GM12872 (cell line): Measurements from ENCODE around the gene POLN.

ENCODE experiments used
- TF ChIP-seq, protein P1 (sequence below): IDR thresholded peaks from 3 replicates; pipeline ENCODE4 v1.5.1; 2011; ENCODE audit warnings: low read depth, mild to moderate bottlenecking, low read length, moderate library complexity; ENCODE audit not compliant: insufficient read depth

Gene POLN

GRCh38 chr4:2104556-2105345 lies 137.2 kb downstream of the POLN start:
- TF ChIP-seq, protein P1, sequence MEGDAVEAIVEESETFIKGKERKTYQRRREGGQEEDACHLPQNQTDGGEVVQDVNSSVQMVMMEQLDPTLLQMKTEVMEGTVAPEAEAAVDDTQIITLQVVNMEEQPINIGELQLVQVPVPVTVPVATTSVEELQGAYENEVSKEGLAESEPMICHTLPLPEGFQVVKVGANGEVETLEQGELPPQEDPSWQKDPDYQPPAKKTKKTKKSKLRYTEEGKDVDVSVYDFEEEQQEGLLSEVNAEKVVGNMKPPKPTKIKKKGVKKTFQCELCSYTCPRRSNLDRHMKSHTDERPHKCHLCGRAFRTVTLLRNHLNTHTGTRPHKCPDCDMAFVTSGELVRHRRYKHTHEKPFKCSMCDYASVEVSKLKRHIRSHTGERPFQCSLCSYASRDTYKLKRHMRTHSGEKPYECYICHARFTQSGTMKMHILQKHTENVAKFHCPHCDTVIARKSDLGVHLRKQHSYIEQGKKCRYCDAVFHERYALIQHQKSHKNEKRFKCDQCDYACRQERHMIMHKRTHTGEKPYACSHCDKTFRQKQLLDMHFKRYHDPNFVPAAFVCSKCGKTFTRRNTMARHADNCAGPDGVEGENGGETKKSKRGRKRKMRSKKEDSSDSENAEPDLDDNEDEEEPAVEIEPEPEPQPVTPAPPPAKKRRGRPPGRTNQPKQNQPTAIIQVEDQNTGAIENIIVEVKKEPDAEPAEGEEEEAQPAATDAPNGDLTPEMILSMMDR, result no peak

- TF ChIP-seq, protein P1, result no peak
Measured at GRCh38 chr4:2103843-2104547, 137.9 kb downstream of the POLN start.

DNA sequence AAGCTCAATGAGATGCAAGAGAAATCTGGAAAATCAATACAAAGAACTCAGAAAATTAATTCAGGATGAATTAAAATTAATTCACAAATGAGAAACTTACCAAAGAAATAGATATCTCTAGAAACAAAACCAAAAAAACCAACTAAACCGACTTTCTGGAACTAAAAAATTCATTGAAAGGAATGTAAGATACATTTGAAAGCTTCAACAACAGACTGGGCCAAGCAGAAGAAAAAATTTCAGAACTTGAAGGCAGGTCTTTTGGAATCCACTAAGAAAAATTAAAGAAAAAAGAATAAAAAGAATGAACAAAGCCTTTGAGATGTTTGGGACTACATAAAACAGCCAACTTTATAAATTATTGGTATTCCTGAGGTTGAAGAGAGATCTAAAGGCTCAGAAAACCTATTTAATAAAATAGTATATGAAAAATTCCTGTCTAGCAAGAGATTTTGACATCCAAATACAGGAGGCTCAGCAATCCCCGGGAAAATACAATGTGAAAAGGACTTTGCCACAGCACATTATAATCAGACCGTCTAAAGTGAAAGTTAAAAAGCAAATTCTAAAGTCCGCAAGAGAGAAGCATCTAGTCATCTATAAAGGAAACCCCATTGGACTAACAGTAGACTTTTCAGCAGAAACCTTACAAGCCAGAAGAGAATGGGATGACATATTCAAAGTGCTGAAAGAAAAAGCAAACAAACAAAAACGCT lies 138.6 kb downstream of the POLN start:
- TF ChIP-seq, protein P1, result no peak

DNA sequence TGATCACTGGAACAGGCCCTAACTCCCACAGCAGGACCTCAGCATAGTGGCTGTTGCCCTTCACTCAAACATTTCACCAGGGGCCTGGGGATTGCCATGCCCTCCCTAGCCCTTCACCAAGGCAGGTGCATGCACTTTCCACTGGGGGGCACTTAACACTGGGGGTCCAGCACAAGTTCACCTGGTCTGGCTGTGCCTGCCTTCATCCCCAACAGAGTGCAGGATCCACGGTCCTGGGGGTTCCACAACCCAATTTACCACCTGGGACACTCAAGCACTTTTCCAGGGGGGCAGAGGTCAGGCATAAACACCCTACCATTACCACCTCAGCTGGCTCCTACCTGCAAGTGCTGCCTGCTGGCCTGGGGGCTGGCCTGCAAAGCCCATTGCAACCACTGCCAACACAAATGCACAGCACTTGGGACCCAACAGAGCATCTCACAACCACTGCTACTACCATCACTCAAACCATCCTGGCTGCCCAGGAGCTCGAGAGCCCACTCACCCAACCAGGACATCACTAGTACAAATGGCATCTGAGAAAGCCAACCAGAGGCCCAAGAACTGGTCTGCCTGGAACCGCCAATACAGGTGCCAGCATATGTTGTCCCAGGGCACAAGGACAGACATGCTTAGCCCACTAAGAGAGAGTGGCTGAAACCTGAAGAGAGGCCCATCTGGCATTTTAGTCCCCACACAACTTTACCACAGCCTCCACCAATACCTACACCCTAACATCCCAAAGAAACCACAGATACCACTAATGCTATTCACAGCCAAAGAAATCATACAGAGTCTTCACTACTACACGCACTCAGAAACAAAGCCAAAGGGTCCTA lies 139.7 kb downstream of the POLN start:
- TF ChIP-seq, protein P1, result no peak

- TF ChIP-seq, protein P1, result no peak
Measured at GRCh38 chr4:2101346-2102044, 140.4 kb downstream of the POLN start.

DNA sequence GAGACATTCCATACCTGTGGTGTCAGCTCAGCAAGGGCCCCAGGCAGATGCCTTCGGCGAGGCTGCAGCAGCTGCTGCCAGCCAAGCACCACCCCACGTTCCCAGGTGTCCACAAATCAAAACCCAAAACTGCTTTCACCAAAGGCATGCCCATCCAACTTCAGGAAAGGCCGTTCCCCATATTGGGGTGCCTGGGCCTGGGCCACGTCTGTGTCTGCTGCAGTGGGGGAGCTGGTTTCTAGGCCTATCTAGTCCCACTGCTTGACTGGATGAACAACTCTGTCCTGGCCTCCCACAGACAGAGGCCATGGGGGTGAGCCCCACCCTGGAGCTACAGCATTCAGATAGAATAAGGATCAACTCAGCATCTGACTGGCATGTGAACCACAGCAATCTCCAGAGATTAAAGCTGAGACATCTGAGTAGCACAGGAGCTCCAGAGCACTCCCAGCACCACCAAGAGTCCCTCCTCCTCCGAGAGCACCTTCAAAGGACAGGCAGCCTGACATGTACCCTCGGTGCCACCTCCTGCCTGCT lies 145.8 kb downstream of the POLN start:
- TF ChIP-seq, protein P1, result no peak
